ENCODE measurements around the gene MEX3A.

MEX3A gene

DNA sequence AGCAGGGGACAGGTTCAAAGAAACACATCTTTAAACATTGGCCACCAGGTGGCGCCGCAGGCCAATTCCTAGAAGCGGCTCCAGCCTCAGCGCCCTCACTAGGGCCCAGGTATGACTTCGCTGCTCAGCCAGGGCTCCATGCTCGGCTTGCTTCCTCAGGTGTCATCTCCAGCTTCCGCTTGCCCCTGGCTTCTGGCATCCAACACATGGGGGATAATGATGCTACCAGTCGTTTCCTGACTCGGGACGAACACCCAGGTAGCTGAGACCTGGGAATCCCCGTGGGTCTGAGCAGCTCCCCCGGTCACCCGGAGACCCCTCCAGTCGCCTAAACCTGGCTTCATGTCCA lies 8.5 kb upstream of the MEX3A start:
- TF ChIP-seq, protein P1, sequence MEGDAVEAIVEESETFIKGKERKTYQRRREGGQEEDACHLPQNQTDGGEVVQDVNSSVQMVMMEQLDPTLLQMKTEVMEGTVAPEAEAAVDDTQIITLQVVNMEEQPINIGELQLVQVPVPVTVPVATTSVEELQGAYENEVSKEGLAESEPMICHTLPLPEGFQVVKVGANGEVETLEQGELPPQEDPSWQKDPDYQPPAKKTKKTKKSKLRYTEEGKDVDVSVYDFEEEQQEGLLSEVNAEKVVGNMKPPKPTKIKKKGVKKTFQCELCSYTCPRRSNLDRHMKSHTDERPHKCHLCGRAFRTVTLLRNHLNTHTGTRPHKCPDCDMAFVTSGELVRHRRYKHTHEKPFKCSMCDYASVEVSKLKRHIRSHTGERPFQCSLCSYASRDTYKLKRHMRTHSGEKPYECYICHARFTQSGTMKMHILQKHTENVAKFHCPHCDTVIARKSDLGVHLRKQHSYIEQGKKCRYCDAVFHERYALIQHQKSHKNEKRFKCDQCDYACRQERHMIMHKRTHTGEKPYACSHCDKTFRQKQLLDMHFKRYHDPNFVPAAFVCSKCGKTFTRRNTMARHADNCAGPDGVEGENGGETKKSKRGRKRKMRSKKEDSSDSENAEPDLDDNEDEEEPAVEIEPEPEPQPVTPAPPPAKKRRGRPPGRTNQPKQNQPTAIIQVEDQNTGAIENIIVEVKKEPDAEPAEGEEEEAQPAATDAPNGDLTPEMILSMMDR (IDR thresholded peaks at IDR 0.05) = peak; percentile 81; the same call in 1 of the 2 replicates

DNA sequence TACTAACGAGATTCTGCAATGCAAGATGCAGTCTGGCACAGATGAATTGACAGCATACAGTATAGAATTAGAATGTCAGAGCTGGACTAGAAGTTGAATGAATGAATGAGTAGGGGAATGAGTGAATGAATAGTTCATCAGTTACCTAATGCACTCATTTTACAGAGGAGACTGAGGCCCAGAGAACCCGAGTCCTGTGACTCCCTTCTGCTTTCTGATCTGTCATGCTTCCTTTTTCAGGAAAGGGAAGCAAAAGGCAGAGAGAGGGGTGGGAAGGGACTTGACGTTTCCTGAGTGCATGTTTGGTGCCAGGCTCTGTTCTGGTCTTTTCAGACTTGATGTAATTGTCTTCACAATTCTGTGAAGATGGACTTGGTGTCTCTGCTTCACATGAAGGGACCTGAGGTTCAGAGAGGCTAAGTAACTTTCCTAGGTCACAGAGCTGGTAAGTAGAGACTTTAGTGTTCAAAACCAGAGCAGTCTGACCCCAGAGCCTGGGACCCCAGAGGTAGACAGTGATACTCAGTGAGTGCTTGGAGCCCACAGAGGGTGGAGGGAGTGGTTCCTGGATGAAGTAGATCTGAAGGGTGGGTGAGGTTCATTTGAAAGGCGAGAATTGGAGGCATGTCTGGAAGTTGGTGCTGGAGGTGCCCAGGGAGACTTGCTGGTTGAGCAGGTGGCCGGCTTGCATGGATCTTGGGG lies 8.0 kb upstream of the MEX3A start:
- TF ChIP-seq, protein P1 (IDR thresholded peaks at IDR 0.05) = no peak; the same call in 1 of the 2 replicates

DNA sequence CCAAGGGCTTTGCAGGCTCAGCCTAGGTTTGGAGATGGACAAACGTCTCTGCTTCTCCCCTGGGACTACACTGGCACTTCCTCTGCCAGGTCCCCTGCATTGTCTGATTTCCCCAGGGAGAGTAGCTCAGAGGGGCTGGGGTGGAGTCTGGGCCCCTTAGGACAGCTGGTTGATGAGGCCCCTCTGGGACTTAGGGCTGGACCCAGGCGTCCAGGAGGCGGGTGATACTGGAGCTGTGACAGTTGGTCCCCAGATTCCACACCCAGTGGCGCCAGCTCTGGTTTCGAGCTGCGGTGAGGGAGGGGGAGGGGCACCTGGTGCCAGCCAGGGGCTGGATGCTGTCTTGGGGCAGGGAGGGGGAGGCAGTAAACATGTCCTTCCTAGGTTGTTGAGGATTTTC lies 7.4 kb upstream of the MEX3A start:
- TF ChIP-seq, protein P1 (IDR thresholded peaks at IDR 0.05) = no peak

DNA sequence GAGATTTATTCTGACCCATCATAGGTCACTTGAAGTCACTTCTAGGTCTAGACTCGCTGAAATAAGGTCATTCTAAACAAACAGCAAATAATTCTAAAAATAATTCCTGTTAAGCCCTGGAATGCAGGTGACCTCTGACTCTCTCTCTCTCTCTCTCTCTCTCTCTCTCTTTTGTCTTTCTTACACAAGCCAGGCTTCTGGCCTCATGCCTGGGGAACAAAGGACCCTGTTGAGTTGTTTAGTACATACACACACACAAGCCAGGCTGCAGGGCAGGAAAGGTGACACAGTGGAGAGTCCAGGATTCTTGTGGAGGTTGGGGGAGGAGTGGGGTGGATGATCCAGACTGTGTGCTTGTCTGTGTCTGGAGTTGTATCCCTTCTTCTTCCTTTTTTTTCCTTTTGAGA lies 4.0 kb upstream of the MEX3A start:
- TF ChIP-seq, protein P1 (IDR thresholded peaks at IDR 0.05) = no peak

DNA sequence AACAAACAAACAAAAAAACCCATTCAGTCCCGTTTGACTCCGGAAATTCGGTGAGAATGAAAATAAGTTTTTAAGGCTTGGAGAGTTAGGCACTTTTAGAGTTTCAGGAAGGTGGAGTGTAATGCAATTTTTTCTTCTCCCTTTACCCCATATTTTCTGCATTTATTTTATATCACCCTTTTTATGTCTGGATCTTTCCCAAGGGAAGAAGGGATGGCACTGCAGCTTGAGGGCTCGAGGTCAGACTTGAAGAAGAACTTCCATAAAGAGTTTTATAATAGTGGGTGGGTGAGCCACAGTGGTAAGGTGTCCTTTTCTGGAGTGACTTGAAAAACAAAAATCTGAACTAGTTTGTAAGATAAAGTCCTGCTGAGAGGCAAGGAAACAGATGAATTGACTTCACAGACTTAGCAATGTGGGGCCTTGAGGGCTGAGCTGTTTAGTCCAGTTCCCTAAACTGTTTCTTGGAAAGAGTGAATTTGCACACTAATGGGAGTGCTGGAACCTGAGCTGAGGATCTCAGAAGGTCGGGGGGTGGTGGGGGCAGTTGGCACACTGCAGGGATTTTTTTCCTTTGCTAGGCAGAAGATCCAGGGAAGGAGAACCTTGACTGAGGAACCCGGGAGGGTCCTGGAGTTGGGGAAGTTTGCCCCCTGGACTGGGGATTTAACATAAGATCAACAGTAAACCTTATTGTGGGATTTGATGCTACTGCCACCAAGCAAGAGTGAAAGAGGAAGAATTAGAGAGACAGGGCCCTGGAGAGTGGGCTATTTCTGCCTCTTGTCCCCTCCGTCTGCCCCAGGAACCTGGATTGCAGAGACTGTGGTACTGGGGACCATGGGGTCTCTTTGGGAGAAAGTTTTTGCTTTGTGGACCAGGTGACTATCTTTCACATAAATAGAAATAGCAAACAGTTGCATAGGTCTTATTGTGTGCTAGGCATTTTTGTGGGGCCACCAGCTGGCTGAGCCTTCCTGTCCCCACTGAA lies 1.8 kb upstream of the MEX3A start:
- TF ChIP-seq, protein P1 (IDR thresholded peaks at IDR 0.05) = no peak

DNA sequence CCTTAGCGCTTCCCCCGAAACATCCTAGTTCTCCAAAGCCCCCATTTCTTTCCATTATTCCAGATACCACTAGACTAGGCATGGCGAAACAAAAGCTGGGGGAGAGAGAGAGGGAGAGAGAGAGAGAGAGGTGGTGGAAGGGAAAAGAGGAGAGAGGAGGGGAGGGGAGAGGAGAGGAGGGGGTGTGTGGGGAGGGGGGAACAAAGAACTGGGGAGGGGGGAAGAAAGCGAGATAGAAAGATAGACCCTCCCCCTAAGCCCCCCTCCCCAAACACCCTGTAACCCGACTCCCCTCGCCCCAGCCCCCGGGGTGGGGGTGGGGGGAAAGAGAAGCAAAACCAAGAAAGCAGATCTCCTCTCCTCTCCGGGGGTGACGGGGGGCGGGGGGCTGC lies 352 bp downstream of the MEX3A start:
- TF ChIP-seq, protein P1 (IDR thresholded peaks at IDR 0.05) = no peak

DNA sequence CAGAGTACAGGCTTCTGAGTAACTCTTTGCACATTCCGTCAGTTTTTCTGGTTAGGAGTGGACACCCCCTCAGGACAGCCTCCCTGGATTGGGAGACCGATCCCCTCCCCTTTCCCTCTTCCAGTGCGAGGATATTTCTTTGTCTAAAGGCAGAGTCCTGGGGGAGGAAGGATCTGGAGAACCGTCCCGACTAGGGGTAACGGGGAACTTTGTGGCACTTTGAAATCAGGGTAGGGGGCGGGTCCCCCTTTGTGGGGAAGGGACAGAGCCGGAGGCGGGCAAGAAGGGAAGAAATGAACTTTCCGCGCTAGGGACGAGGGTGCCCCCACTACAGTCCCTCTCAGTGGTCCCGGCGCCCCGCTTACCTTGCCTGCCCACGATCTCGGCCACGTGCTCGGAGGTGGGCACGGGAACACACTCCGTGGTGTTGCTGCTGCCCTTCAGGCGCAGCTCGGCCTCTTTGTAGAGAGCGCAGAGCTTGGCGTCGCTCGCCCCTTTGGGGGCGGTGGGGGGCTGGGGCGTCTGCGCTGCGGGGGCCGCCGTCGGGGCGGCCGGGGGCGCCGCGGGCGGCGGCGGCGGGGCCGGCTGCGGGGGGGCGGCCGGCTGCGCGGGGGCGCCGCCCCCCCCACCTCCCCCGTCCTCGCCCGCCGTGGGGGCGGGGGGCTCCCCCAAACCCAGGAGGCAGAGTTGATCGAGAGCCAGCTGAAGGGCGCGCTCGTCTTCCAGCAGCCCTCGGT lies 917 bp downstream of the MEX3A start:
- TF ChIP-seq, protein P1 (IDR thresholded peaks at IDR 0.05) = no peak
